PC-9 (cell line): ENCODE results near the gene CHI3L1.

Experiments
- EZH2 ChIP-seq: fragments of 200-600 bp; sonication (generic); IDR thresholded peaks from 2 replicates; pipeline ENCODE4 v1.8.0; 2017; ENCODE audit warnings: antibody characterized with exemption, low read depth
- TF ChIP-seq, protein P1 (sequence below): fragments of 200-600 bp; sonication (generic); conservative IDR thresholded peaks from 2 replicates; pipeline ENCODE4 v1.6.1; 2017; ENCODE audit warnings: mixed run types, antibody characterized with exemption, mild to moderate bottlenecking, moderate library complexity

DNA sequence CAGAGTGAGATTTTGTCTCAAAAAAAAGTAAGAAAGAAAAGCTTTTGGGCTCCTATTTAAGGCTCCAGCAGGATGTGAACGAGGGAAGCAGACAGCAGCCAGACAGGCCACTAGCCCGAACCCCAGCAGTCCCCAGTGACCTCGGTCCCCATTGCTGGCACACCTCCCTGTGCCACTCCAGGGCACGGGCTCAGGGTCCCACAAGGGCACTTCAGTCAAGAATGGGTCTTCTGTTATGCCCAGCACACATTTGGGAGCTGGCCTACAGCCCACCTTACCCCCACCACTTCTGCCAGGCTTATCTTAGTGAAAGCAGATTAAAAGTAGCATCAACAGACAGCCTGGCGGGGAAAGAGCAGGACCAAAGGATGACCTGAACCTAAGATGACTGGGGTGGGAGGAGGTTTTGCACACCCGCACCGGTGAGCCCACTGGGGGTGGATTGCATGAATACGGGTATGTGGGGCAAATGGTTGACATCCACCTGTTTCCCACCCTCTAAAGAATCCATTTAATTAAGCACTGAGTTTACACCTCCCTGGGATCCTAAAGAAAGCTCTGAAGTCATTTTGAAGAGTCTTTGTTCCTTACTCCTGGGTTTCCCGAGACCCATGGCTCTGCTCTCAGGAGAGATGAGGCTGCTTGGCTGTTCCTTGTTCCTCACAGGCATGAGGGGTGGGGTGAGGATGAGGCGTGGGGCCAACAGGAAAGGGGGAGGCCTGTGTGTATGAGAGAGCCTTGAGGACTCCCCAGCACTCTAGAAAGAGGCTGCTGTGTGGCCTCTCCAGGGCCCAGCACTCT is 4.7 kb downstream of the CHI3L1 start:
- TF ChIP-seq, protein P1, sequence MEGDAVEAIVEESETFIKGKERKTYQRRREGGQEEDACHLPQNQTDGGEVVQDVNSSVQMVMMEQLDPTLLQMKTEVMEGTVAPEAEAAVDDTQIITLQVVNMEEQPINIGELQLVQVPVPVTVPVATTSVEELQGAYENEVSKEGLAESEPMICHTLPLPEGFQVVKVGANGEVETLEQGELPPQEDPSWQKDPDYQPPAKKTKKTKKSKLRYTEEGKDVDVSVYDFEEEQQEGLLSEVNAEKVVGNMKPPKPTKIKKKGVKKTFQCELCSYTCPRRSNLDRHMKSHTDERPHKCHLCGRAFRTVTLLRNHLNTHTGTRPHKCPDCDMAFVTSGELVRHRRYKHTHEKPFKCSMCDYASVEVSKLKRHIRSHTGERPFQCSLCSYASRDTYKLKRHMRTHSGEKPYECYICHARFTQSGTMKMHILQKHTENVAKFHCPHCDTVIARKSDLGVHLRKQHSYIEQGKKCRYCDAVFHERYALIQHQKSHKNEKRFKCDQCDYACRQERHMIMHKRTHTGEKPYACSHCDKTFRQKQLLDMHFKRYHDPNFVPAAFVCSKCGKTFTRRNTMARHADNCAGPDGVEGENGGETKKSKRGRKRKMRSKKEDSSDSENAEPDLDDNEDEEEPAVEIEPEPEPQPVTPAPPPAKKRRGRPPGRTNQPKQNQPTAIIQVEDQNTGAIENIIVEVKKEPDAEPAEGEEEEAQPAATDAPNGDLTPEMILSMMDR = no peak
- TF ChIP-seq EZH2 = no peak
